CD14-positive monocyte (primary cell): ENCODE measurements around the gene ADCY1. TPM values are rescaled to one million over a fixed set of nuclear protein-coding genes. Genes with fewer than 3 reads are reported as not detected.

Experiments used
- DNase-seq, 3 donors: peaks; one replicate each; pipeline ENCODE4 v3.0.0-alpha.2; 2011 to 2022
- H2AFZ ChIP-seq: 2 replicates; pipeline ENCODE4 v1.6.0; 2012; ENCODE audit warnings: mild to moderate bottlenecking, low read depth, low read length, inconsistent platforms; ENCODE audit not compliant: insufficient read depth, poor library complexity, severe bottlenecking
- H3K27ac ChIP-seq, 2 donors: 1 replicate in 1 of 2; 2 replicates in 1 of 2; pipeline ENCODE4 v1.5.1; 2012 to 2013; ENCODE audit warnings: low read length in 2 of 2, control low read depth in 1 of 2, inconsistent platforms in 1 of 2, low read depth in 1 of 2, mild to moderate bottlenecking in 1 of 2
- H3K27me3 ChIP-seq, 2 donors: one replicate each; pipeline versions ENCODE4 v1.6.0 to v1.6.1; 2011 to 2013; ENCODE audit warnings: low read length in 2 of 2; ENCODE audit not compliant: control insufficient read depth in 2 of 2, insufficient read depth in 2 of 2
- H3K36me3 ChIP-seq, 2 donors: replicated peaks in 1 of 2; 1 replicate in 1 of 2; 2 replicates in 1 of 2; pipeline versions ENCODE4 v1.5.1 to v1.6.1; 2012 to 2013; ENCODE audit warnings: low read length in 2 of 2, control low read depth in 1 of 2, inconsistent platforms in 1 of 2, mild to moderate bottlenecking in 1 of 2; ENCODE audit not compliant: insufficient read depth in 2 of 2, control insufficient read depth in 1 of 2
- H3K4me1 ChIP-seq, 2 donors: 1 replicate in 1 of 2; 2 replicates in 1 of 2; pipeline versions ENCODE4 v1.5.1 to v1.6.1; 2012 to 2013; ENCODE audit warnings: low read length in 2 of 2, control low read depth in 1 of 2, inconsistent platforms in 1 of 2, mild to moderate bottlenecking in 1 of 2, moderate library complexity in 1 of 2; ENCODE audit not compliant: insufficient read depth in 2 of 2, control insufficient read depth in 1 of 2
- H3K4me2 ChIP-seq: replicated peaks from 2 replicates; pipeline ENCODE3; 2012; ENCODE audit warnings: low read length, moderate library complexity, mild to moderate bottlenecking; ENCODE audit not compliant: poor library complexity, severe bottlenecking; ENCODE audit errors: extremely low read depth
- H3K4me3 ChIP-seq, 3 experiments: fragments of 200-600 bp in 1 of 3; sonication (generic) in 1 of 3; replicated peaks in 1 of 3; 1 replicate in 2 of 3; 2 replicates in 1 of 3; pipeline ENCODE4 v1.5.1; 2011 to 2013; ENCODE audit warnings: low read length in 3 of 3, mild to moderate bottlenecking in 3 of 3, control low read depth in 2 of 3, low read depth in 2 of 3, inconsistent platforms in 1 of 3, moderate library complexity in 1 of 3
- H3K79me2 ChIP-seq: 2 replicates; pipeline ENCODE4 v1.6.0; 2012; ENCODE audit warnings: mild to moderate bottlenecking, control low read depth, inconsistent platforms, low read length, moderate library complexity; ENCODE audit not compliant: insufficient read depth
- H3K9ac ChIP-seq: 2 replicates; pipeline ENCODE4 v1.6.0; 2017; ENCODE audit warnings: low read length, mild to moderate bottlenecking; ENCODE audit not compliant: insufficient read depth, poor library complexity, severe bottlenecking
- H3K9me3 ChIP-seq, 2 donors: replicated peaks in 1 of 2; 1 replicate in 1 of 2; 2 replicates in 1 of 2; pipeline versions ENCODE4 v1.5.1 to v1.6.1; 2012 to 2013; ENCODE audit warnings: low read length in 2 of 2, control low read depth in 1 of 2; ENCODE audit not compliant: control insufficient read depth in 1 of 2, insufficient read depth in 1 of 2
- H4K20me1 ChIP-seq: 2 replicates; pipeline ENCODE4 v1.6.0; 2012; ENCODE audit warnings: mild to moderate bottlenecking, low read length, control low read depth, moderate library complexity; ENCODE audit not compliant: insufficient read depth
- H3K27ac Mint-ChIP-seq, 7 donors: one replicate each; pipeline ENCODE4 v1.8.0; 2020; ENCODE audit warnings: mild to moderate bottlenecking in 7 of 7, mixed read lengths in 7 of 7, moderate library complexity in 6 of 7, inconsistent platforms in 2 of 7
- H3K27me3 Mint-ChIP-seq, 3 donors: one replicate each; pipeline ENCODE4 v1.8.0; 2021 to 2022; ENCODE audit warnings: low read depth in 3 of 3, mild to moderate bottlenecking in 3 of 3, mixed read lengths in 3 of 3, moderate library complexity in 3 of 3, inconsistent platforms in 1 of 3
- H3K36me3 Mint-ChIP-seq, 2 donors: one replicate each; pipeline ENCODE4 v1.8.0; 2020; ENCODE audit warnings: mixed read lengths in 2 of 2, inconsistent platforms in 1 of 2, mild to moderate bottlenecking in 1 of 2
- H3K4me1 Mint-ChIP-seq: one replicate; pipeline ENCODE4 v1.8.0; 2020; ENCODE audit warnings: mild to moderate bottlenecking, mixed read lengths
- H3K4me3 Mint-ChIP-seq, 2 donors: one replicate each; pipeline ENCODE4 v1.8.0; 2020; ENCODE audit warnings: mild to moderate bottlenecking in 2 of 2, mixed read lengths in 2 of 2, moderate library complexity in 1 of 2
- H3K9me3 Mint-ChIP-seq, 7 donors: one replicate each; pipeline ENCODE4 v1.8.0; 2020 to 2022; ENCODE audit warnings: mixed read lengths in 7 of 7, mild to moderate bottlenecking in 6 of 7, moderate library complexity in 6 of 7, inconsistent platforms in 2 of 7
- CTCF ChIP-seq: fragments of 200-600 bp; IDR thresholded peaks from one replicate; pipeline ENCODE4 v1.8.0; 2022; ENCODE audit warnings: antibody characterized with exemption, mild to moderate bottlenecking
- WGBS: methylation state at CpG from one replicate; pipeline ENCODE4 v1.1.5; 2013; ENCODE audit warnings: missing lambda C conversion rate; ENCODE audit not compliant: insufficient coverage; 5-methylcytosine and 5-hydroxymethylcytosine counted together
- intact Hi-C, 2 donors: fragments of 100-400 bp; cut with micrococcal nuclease; formaldehyde crosslinking; loops; one replicate each; pipeline versions ENCODE4 v1.15.0 to v1.15.1; 2023
- polyA plus RNA-seq, 3 donors: library from polyadenylated mRNA; depleted of rRNA in 1 of 3; unstranded in 2 of 3; stranded (reverse) in 1 of 3; fragments of 300-500 nt in 2 of 3; fragments of >200 nt in 1 of 3; fragmentation: Illumina TruSeq in 2 of 3; gene quantifications; 1 replicate in 2 of 3; 2 replicates in 1 of 3; pipeline ENCODE4 v1.2.3, GENCODE V29; 2012 to 2021

The ADCY1 gene
- polyA plus RNA-seq, 3 donors: 0.01 TPM; not detected in 2

- H3K36me3 Mint-ChIP-seq: no peaks in the 10 kb centered on the region
- H3K27ac Mint-ChIP-seq: no peak overlapping the region
- no peak overlapping the region for H3K27ac ChIP-seq
- intact Hi-C loops: no loop called here
- H3K4me1 ChIP-seq: no peaks in the 10 kb centered on the region
- H3K4me3 Mint-ChIP-seq: no peak overlapping the region
- peaks cover 0 to 8% (median 5%) of the 10 kb centered on the region in 7 donors for H3K9me3 Mint-ChIP-seq
- H4K20me1 ChIP-seq: no peaks in the 10 kb centered on the region
- H3K27me3 ChIP-seq: no peaks in the 10 kb centered on the region
- no peak for DNase-seq
- peaks cover 0 to 4% (median 2%) of the 10 kb centered on the region in 3 donors for H3K27me3 Mint-ChIP-seq
- H3K4me1 Mint-ChIP-seq: no peaks in the 10 kb centered on the region
- no peak overlapping the region for H3K4me3 ChIP-seq
- H2AFZ ChIP-seq: no peak overlapping the region
- no peaks in the 10 kb centered on the region for H3K36me3 ChIP-seq
- no peak for TF ChIP-seq CTCF
- H3K79me2 ChIP-seq: no peaks in the 10 kb centered on the region
- no peak overlapping the region for H3K9ac ChIP-seq
- H3K9me3 ChIP-seq: no peaks in the 10 kb centered on the region
- no peak overlapping the region for H3K4me2 ChIP-seq
- 93% methylated on average over 12 of the region's 13 CpGs for WGBS
Observed at GRCh38 chr7:45625714-45626440, 51.7 kb downstream of the ADCY1 start.

DNA sequence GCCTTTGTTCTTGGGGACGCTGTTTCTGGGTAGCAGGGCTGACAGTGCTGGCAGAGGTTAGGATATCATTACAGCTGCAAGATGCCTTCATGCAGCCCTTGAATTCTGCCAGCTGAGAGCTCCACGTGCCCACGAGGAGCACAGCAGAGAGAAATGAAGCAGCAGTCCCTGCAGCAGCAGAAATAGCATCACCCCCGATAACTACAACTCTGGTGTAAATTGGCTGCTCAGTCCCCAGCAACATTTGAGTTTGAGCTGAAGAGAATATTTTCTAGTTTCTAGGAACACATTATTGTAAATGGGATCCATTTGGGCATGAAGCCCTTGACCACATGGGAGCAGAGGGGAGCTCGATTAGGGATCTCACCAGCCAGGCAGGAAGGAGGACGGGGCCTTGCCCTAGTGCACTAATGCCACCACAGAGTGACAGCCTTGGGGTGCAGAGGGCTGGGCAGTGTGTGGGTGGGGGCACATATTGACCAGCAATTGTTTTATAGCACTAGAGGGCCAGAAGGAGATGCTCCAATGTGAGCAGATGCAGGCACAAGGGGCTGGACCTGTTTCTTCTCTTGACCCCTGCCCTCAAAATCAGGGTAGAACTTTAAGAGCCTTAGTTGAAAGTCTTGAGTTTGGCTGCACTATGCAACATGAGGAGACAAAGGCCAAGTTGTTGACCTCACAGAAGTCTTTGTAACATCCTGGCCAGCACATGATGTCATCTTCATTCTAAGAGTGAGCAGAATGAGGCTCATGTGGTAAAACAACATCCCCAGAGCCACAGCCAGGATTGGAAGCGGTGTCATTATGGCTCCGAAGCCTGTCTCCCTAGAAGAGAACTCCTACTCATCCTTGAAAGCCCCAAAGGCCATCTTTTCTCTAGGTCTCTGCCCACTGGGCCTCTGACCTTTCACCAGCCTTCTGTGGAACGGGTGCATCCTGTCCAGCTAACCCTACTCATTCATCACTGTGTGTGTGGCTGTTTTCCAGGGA lies 52.6 kb downstream of the ADCY1 start:
- H3K9ac ChIP-seq: no peak overlapping the region
- no peaks in the 10 kb centered on the region for H4K20me1 ChIP-seq
- peaks cover 0 to 7% (median 5%) of the 10 kb centered on the region in 7 donors for H3K9me3 Mint-ChIP-seq
- no peak overlapping the region for H3K4me3 Mint-ChIP-seq
- no peaks in the 10 kb centered on the region for H3K79me2 ChIP-seq
- no peak overlapping the region for H2AFZ ChIP-seq
- no peaks in the 10 kb centered on the region for H3K4me1 ChIP-seq
- no peaks in the 10 kb centered on the region for H3K27me3 ChIP-seq
- intact Hi-C loops: no loop called here
- no peak for DNase-seq
- 73% methylated on average over 3 of the region's 9 CpGs for WGBS
- no peaks in the 10 kb centered on the region for H3K9me3 ChIP-seq
- H3K4me1 Mint-ChIP-seq: no peaks in the 10 kb centered on the region
- TF ChIP-seq CTCF: no peak
- H3K4me2 ChIP-seq: no peak overlapping the region
- H3K36me3 Mint-ChIP-seq: no peaks in the 10 kb centered on the region
- no peak overlapping the region for H3K4me3 ChIP-seq
- no peaks in the 10 kb centered on the region for H3K36me3 ChIP-seq
- H3K27ac ChIP-seq: no peak overlapping the region
- no peak overlapping the region for H3K27ac Mint-ChIP-seq
- H3K27me3 Mint-ChIP-seq: peaks cover 0 to 4% (median 2%) of the 10 kb centered on the region in 3 donors
